Peyer's patch (tissue), 4 donors: ENCODE results near the gene FAM24B. TPM values are rescaled to one million over a fixed set of nuclear protein-coding genes. Genes with fewer than 3 reads are reported as not detected.

Experiments used
- DNase-seq, 3 donors: peaks; one replicate each; pipeline ENCODE4 v3.0.0-alpha.2; 2017 to 2019
- H3K27ac ChIP-seq, 4 donors: fragments of 200-600 bp; sonication (generic); one replicate each; pipeline ENCODE4 v1.5.1; 2016 to 2019
- H3K27me3 ChIP-seq, 2 donors: fragments of 200-600 bp; sonication (generic); one replicate each; pipeline ENCODE4 v1.5.1; 2019
- H3K36me3 ChIP-seq, 3 donors: fragments of 200-600 bp; sonication (generic); one replicate each; pipeline ENCODE4 v1.5.1; 2016 to 2019
- H3K4me1 ChIP-seq, 4 donors: fragments of 200-600 bp; sonication (generic); one replicate each; pipeline ENCODE4 v1.5.1; 2016 to 2019
- H3K4me3 ChIP-seq, 4 donors: fragments of 200-600 bp; sonication (generic); 1 replicate in 3 of 4; 2 replicates in 1 of 4; pipeline ENCODE4 v1.5.1; 2016 to 2019; ENCODE audit warnings: mild to moderate bottlenecking in 1 of 4
- H3K9me3 ChIP-seq, 4 donors: fragments of 200-600 bp; sonication (generic); one replicate each; pipeline ENCODE4 v1.5.1; 2016 to 2019; ENCODE audit warnings: mild to moderate bottlenecking in 1 of 4
- POLR2A ChIP-seq, 2 donors: fragments of 450-650 bp; IDR thresholded peaks; one replicate each; pipeline ENCODE4 v1.5.1; 2017; ENCODE audit warnings: antibody characterized with exemption in 2 of 2, mild to moderate bottlenecking in 2 of 2, moderate library complexity in 2 of 2
- total RNA-seq, 4 donors: library from RNA; depleted of rRNA; stranded (reverse); fragments of >200 nt; gene quantifications; one replicate each; pipeline ENCODE4 v1.1.0, GENCODE V29; 2016
- TF ChIP-seq, protein P1 (sequence below), 6 experiments: fragments of 450-650 bp in 4 of 6; fragments of 200-600 bp in 2 of 6; sonication (generic) in 1 of 6; IDR thresholded peaks; one replicate each; pipeline ENCODE4 v1.5.1; 2017 to 2019; ENCODE audit warnings: antibody characterized with exemption in 6 of 6, mild to moderate bottlenecking in 3 of 6, moderate library complexity in 1 of 6

FAM24B gene
- total RNA-seq, 4 donors from 2014 or later: 3.7 to 6.0 (median 4.9) TPM

DNA sequence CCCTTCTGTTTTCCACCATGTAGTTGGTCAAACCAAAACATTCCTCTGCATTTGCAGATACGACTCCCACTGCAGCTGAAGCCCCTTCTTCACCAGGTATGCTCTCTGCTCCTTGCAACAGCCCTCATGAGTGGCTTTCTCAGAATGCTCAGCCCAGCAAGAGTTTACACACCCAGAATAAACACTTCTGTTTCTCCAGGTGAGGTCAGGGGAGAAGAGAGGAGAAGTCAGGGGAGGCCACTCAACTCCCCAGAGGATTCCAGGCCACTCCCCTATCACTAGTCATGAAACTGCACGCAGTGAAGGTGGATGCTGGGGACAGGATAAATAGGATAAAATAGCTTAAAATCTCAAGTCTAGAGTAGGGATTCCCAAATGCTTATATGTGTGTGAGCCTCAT lies 64.9 kb downstream of the FAM24B start:
- no peak overlapping the region for H3K27ac ChIP-seq
- TF ChIP-seq, protein P1, sequence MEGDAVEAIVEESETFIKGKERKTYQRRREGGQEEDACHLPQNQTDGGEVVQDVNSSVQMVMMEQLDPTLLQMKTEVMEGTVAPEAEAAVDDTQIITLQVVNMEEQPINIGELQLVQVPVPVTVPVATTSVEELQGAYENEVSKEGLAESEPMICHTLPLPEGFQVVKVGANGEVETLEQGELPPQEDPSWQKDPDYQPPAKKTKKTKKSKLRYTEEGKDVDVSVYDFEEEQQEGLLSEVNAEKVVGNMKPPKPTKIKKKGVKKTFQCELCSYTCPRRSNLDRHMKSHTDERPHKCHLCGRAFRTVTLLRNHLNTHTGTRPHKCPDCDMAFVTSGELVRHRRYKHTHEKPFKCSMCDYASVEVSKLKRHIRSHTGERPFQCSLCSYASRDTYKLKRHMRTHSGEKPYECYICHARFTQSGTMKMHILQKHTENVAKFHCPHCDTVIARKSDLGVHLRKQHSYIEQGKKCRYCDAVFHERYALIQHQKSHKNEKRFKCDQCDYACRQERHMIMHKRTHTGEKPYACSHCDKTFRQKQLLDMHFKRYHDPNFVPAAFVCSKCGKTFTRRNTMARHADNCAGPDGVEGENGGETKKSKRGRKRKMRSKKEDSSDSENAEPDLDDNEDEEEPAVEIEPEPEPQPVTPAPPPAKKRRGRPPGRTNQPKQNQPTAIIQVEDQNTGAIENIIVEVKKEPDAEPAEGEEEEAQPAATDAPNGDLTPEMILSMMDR (IDR thresholded peaks at IDR 0.05): no peak
- no peaks in the 10 kb centered on the region for H3K27me3 ChIP-seq
- no peaks in the 10 kb centered on the region for H3K4me1 ChIP-seq
- H3K9me3 ChIP-seq: no peaks in the 10 kb centered on the region
- no peak for DNase-seq
- H3K4me3 ChIP-seq: no peak overlapping the region
- H3K36me3 ChIP-seq: no peaks in the 10 kb centered on the region

DNA sequence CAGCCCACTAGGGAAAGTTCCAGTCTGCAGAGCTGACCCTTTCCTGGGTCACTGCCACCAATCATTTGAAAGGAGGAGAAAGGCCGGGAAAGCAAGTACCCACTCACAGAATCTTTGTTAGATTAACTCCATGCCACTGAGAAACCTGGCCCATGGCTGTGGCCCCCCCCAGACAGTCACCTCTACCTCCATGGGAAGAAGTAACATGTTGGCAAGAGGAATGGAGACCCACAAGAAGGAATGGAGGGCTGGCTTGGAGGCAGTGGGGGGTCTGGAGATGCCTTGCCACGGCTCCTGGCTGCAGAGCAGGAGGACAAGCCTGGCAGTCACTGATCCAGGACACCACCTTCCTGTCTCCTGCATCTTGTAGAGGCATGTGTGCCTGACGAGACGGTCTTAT lies 66.6 kb downstream of the FAM24B start:
- TF ChIP-seq, protein P1 (IDR thresholded peaks at IDR 0.05): no peak
- TF ChIP-seq POLR2A (IDR thresholded peaks at IDR 0.05): no peak
- Histone ChIP-seq H3K4me1 (no peaks in the 10 kb centered on the region), H3K36me3 (no peaks in the 10 kb centered on the region), H3K9me3 (no peaks in the 10 kb centered on the region), H3K27me3 (no peaks in the 10 kb centered on the region), H3K4me3 (no peak overlapping the region), H3K27ac (no peak overlapping the region)
- no peak for DNase-seq

GRCh38 chr10:122802282-122802681 lies 77.1 kb downstream of the FAM24B start:
- TF ChIP-seq POLR2A (IDR thresholded peaks at IDR 0.05): no peak
- TF ChIP-seq, protein P1 (IDR thresholded peaks at IDR 0.05): no peak
- no peaks in the 10 kb centered on the region for H3K36me3 ChIP-seq
- H3K9me3 ChIP-seq: no peaks in the 10 kb centered on the region
- H3K27me3 ChIP-seq: no peaks in the 10 kb centered on the region
- H3K27ac ChIP-seq: no peak overlapping the region
- H3K4me1 ChIP-seq: no peaks in the 10 kb centered on the region
- no peak for DNase-seq
- no peak overlapping the region for H3K4me3 ChIP-seq

Other genes with a start within 250 kb of the FAM24B start
- gene C10orf120, start 179.7 kb downstream of the FAM24B start, total RNA-seq: not detected
- 10 to 100 TPM in 1 of 4 donors, 1 to 10 TPM in 1, under 1 TPM in 2; 0.35 to 11.6 (median 1.5) TPM for gene CUZD1, start 33.7 kb downstream of the FAM24B start, total RNA-seq
- gene FAM24A, start 31.0 kb upstream of the FAM24B start, total RNA-seq: not detected
- 10 to 100 TPM in 1 of 4 donors, 1 to 10 TPM in 3; 5.6 to 93.3 (median 7.5) TPM for gene C10orf88, start 74.6 kb upstream of the FAM24B start, total RNA-seq
- 1 to 10 TPM in 3 of 4 donors, not detected in 1; 1.2 to 3.6 (median 3.5) TPM for gene PSTK, start 100.8 kb upstream of the FAM24B start, total RNA-seq
- 1 to 10 TPM; 7.4 to 9.5 (median 8.1) TPM for gene IKZF5, start 129.2 kb upstream of the FAM24B start, total RNA-seq
- gene ACADSB, start 129.4 kb upstream of the FAM24B start, total RNA-seq: 10 to 100 TPM in 2 of 4 donors, 1 to 10 TPM in 2; 9.1 to 14.2 (median 10.2) TPM